BE2C (cell line): Measurements from ENCODE around the gene MEF2D.

ENCODE experiments used
- DNase-seq: peaks from one replicate; pipeline ENCODE4 v3.0.0-alpha.2; 2020
- H3K27me3 ChIP-seq: fragments of 250-450 bp; sonication (Bioruptor Pico); 2 replicates; pipeline ENCODE4 v1.5.1; 2020; ENCODE audit warnings: mild to moderate bottlenecking
- H3K36me3 ChIP-seq: fragments of 250-450 bp; sonication (Bioruptor Pico); 2 replicates; pipeline ENCODE4 v1.5.1; 2020; ENCODE audit warnings: mild to moderate bottlenecking
- H3K4me1 ChIP-seq: fragments of 250-450 bp; sonication (Bioruptor Pico); 2 replicates; pipeline ENCODE4 v1.5.1; 2020
- H3K4me3 ChIP-seq: 2 replicates; pipeline ENCODE4 v1.5.1; 2011; ENCODE audit warnings: low read depth, low read length
- H3K9me3 ChIP-seq: fragments of 250-450 bp; sonication (Bioruptor Pico); 2 replicates; pipeline ENCODE4 v1.5.1; 2020
- TF ChIP-seq, protein P1 (sequence below): IDR thresholded peaks from 2 replicates; pipeline ENCODE4 v1.5.1; 2012; ENCODE audit warnings: mild to moderate bottlenecking, low read depth, low read length

Gene MEF2D

GRCh38 chr1:156537027-156537426, 36.5 kb upstream of the MEF2D start:
- H3K4me1 ChIP-seq = no peaks in the 10 kb centered on the region
- H3K4me3 ChIP-seq = no peak overlapping the region
- DNase-seq = no peak
- TF ChIP-seq, protein P1, sequence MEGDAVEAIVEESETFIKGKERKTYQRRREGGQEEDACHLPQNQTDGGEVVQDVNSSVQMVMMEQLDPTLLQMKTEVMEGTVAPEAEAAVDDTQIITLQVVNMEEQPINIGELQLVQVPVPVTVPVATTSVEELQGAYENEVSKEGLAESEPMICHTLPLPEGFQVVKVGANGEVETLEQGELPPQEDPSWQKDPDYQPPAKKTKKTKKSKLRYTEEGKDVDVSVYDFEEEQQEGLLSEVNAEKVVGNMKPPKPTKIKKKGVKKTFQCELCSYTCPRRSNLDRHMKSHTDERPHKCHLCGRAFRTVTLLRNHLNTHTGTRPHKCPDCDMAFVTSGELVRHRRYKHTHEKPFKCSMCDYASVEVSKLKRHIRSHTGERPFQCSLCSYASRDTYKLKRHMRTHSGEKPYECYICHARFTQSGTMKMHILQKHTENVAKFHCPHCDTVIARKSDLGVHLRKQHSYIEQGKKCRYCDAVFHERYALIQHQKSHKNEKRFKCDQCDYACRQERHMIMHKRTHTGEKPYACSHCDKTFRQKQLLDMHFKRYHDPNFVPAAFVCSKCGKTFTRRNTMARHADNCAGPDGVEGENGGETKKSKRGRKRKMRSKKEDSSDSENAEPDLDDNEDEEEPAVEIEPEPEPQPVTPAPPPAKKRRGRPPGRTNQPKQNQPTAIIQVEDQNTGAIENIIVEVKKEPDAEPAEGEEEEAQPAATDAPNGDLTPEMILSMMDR = no peak
- peaks cover 11% of the 10 kb centered on the region for H3K36me3 ChIP-seq
- H3K9me3 ChIP-seq = no peaks in the 10 kb centered on the region
- no peaks in the 10 kb centered on the region for H3K27me3 ChIP-seq

- H3K4me3 ChIP-seq = no peak overlapping the region
- H3K36me3 ChIP-seq = peaks cover 14% of the 10 kb centered on the region
- DNase-seq = no peak
- no peaks in the 10 kb centered on the region for H3K4me1 ChIP-seq
- no peaks in the 10 kb centered on the region for H3K9me3 ChIP-seq
- no peaks in the 10 kb centered on the region for H3K27me3 ChIP-seq
- TF ChIP-seq, protein P1 = no peak
Observed at GRCh38 chr1:156534424-156535060, 34.0 kb upstream of the MEF2D start.

DNA sequence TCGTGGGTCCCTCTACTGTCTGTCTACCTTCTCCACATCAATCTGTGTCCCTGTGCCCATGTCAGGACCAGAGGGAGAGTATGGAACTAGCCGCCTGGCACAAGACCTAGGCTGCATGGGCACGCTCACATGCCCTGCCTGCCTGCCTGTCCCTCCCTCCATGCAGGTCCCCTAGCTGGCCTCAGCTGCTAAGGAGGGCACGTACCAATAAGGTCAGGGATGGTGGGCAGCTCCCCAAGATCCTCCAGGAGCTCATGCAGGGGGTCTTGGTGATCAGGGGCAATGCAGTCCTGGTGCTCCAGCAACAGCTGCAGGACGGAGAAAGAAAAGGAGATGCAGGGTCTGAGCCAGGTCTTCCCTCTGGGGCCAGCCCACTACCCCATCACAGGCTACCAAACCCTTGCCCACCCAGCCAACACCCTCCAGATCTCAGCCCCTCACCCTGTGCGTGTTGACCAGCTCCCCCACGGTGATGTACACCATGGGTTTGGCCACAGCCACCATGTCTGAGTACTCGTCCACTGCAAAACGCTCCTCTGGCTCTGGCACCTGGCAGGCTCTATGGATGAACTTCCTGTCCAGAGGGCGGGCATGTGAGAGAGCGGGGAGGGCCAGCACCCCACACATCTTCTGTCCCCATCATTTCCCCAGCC, 33.1 kb upstream of the MEF2D start:
- DNase-seq = no peak
- no peaks in the 10 kb centered on the region for H3K4me1 ChIP-seq
- no peaks in the 10 kb centered on the region for H3K9me3 ChIP-seq
- peaks cover 10% of the 10 kb centered on the region for H3K36me3 ChIP-seq
- H3K27me3 ChIP-seq = no peaks in the 10 kb centered on the region
- TF ChIP-seq, protein P1 = no peak
- no peak overlapping the region for H3K4me3 ChIP-seq

GRCh38 chr1:156532374-156532773, 31.8 kb upstream of the MEF2D start:
- peaks cover 11% of the 10 kb centered on the region for H3K36me3 ChIP-seq
- H3K4me3 ChIP-seq = no peak overlapping the region
- TF ChIP-seq, protein P1 = no peak

GRCh38 chr1:156530006-156530405, 29.4 kb upstream of the MEF2D start:
- no peaks in the 10 kb centered on the region for H3K9me3 ChIP-seq
- no peak for DNase-seq
- H3K4me3 ChIP-seq = no peak overlapping the region
- H3K4me1 ChIP-seq = peaks cover 6% of the 10 kb centered on the region
- H3K27me3 ChIP-seq = no peaks in the 10 kb centered on the region
- TF ChIP-seq, protein P1 = no peak
- peaks cover 16% of the 10 kb centered on the region for H3K36me3 ChIP-seq

More at GRCh38 chr1:156532374-156532773, 31.8 kb upstream of the MEF2D start:
- Histone ChIP-seq H3K27me3 (no peaks in the 10 kb centered on the region), H3K9me3 (no peaks in the 10 kb centered on the region), H3K4me1 (no peaks in the 10 kb centered on the region)
- no peak for DNase-seq

- no peak overlapping the region for H3K4me3 ChIP-seq
- no peak for DNase-seq
- H3K27me3 ChIP-seq = no peaks in the 10 kb centered on the region
- H3K4me1 ChIP-seq = peaks cover 6% of the 10 kb centered on the region
- H3K9me3 ChIP-seq = no peaks in the 10 kb centered on the region
- H3K36me3 ChIP-seq = peaks cover 16% of the 10 kb centered on the region
- TF ChIP-seq, protein P1 = no peak
Observed at GRCh38 chr1:156528875-156529425, 28.4 kb upstream of the MEF2D start.
